NCI-H510A (cell line): ENCODE results near the gene ZNF782.
"Not testable (repeated sequence)": the region's sequence is repeated elsewhere in the genome, so short reads cannot be mapped to it uniquely, and the experiment has no call there.

Source experiments
- DNase-seq: peaks from one replicate; lab custom pipeline; 2025; lab: John Stamatoyannopoulos, UW

ZNF782 gene

DNA sequence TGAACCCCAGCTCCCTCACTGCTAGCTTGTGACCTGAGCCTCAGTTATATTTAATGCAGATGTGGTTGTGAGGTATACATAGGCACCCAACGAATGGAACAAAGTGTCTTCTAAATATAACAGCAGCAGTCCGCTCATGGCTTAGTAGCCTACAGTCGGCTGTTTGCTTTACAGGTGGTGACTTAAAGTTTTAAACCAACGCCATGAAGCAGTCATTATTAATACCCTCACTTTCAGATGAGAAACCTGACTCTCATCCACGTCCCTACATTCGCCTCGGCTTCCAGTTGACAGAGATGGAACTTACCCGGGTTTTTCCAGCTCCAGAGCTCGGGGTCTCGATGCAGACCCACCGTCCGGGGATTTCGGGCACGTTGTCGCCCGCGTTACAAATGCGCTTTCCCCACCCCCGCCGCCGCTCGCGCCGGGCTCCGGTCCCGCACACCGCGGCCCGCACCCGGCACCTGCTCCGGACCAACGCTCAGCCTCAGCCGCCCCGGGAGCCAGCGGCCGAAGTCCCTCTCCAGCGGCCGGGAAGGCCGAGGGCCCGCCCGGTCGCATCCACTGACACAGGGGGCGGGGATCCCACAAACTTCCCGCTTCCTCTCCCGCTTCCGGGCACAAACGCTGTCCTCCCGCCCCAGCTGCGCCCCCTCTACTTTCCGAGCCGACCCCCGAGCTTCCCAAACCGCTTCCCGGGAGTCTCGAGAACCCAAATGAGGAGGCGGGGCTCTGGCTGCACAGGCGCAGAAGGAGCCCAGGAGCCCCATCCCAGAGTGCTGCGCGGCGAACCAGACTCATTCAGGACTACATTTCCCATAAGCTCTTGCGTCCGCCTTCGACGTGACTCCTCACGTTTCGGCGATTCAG is at the start of gene ZNF782:
ZNF782 (minus strand) TSS at position 734 of the 870 bp plus-strand sequence. CDS start 2,553 bp downstream, outside the sequence.
- peak; percentile 88 for DNase-seq

DNA sequence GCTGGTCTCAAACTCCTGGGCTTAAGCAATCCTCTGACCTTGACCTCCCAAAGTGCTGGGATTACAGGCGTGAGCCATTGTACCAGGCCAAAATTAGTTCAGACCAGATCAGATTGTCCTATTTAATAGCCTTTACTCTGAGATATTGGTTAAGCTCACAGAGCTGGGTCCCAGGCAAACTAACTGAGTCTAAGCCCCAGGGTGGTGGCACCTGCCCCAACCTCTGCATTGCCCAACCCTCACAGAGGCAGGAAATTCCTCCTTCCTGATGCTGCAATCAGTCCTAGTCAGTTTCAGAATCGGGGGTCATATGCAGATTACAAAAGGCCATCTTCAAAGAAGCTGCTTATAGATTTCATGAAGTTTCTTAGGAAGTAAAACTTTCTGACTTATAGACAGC is 45.7 kb upstream of the ZNF782 start:
- DNase-seq, result not testable (repeated sequence)

GRCh38 chr9:96892131-96892530 is 37.8 kb upstream of the ZNF782 start:
- no peak for DNase-seq

- DNase-seq, result no peak
These were observed 34.3 kb upstream of the ZNF782 start for GRCh38 chr9:96888591-96888990.

- DNase-seq, result no peak
These were observed 31.1 kb upstream of the ZNF782 start for GRCh38 chr9:96885424-96885823.

GRCh38 chr9:96884443-96884842 is 30.1 kb upstream of the ZNF782 start:
- DNase-seq, result no peak

GRCh38 chr9:96883922-96884321 is 29.6 kb upstream of the ZNF782 start:
- no peak for DNase-seq

DNA sequence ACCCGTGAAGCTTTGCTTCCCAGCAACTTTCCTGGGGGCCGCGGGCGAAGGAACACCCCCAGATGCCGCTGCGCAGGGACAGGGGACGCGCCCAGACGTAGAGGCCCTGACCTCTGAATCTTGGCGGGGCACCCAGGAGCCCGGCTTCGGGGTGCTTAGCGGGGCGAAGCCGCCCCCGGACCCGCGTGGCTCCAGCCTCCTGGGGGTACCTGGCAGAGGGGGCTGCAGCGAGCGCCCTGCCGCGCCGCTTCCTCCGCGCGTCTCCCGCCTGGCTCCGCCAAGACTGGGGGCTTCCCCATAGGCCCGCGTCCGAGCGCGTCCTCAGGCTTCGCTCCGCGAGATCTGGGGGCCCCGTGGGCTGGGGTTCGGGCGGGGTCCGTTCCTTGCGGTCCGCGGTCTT is 23.0 kb upstream of the ZNF782 start:
- DNase-seq, result no peak

DNA sequence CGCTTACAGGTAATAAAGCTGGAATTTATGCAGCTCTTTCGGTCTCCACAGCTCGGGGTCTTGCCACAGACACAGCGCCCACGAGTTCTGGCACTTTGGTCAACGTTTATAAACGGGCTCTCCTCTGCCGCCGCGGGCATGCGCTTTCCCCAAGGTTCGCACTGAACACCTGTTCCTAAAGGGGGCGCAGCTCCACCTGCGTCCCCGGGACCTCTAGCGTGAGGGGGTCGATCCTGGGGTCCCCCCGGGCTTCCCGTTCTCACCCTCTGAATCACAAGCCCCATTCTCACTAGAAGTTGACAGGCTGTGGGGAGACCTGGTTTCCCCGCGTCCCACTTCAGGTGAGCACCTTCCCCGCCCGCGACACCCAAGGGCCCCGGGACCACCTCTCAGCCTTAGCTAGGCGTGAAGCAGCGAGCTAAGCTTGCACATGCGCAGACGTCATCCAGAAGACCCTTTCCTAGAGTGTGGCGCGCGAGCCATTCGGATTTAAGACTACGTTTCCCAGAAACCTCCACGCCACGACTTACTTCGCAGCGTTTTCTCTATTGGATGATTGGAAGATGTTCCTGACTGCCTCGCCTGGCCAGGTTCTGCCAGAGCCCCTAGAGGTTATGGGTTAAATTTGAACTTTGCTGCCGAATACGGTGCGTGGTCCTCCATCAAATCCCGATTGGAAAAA is 21.3 kb upstream of the ZNF782 start:
- peak; percentile 88 for DNase-seq

- DNase-seq, result peak; percentile 61
These were observed 20.7 kb upstream of the ZNF782 start for GRCh38 chr9:96874947-96875460.

DNA sequence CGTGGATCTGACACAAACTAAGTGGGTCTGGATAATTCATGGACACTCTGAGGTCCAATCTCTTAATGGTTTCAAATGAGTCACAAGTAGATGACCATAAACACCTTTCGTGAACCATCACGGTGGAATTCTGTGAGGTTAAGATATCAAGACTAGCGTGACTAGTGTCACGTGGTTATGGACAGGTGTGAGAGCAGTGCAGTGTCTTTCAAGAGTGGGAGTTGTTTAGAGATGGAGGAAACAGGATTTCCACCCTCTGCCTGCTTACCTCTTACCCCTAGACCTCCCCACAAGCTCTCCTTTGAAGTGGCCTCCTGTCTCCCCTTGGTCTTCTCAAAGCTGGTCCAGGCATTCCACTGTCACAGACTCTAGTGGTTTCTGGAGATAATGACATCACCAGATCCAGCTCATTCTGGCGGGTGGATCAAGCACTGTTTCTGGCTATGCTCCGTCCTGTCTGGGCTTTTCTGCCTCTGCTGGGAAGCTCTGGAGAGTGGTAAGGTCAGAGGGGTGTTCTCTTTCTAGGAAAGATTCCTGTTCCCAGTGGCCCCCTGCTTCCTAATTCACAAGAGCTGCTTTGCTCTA is 20.0 kb upstream of the ZNF782 start:
- DNase-seq, result no peak

DNA sequence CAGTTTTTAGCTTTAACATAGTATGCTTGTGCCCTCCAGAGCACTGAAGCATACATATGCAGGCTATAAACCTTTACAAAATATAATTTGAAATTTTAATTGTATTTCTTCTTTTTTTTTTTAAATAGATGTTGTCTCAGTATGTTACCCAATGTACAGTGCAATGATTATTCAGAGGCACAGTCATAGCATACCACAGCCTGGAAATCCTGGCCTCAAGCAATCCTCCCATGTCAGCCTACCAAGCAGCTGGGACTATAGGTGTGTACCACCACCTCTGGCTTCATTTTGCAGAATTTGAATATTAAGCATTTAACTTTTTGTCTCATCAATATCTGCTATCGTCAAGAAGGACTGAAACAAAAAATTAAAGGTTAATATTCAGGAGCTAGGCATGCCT is 16.9 kb upstream of the ZNF782 start:
- DNase-seq, result no peak

GRCh38 chr9:96868709-96869108 is 14.4 kb upstream of the ZNF782 start:
- DNase-seq, result peak; percentile 43

DNA sequence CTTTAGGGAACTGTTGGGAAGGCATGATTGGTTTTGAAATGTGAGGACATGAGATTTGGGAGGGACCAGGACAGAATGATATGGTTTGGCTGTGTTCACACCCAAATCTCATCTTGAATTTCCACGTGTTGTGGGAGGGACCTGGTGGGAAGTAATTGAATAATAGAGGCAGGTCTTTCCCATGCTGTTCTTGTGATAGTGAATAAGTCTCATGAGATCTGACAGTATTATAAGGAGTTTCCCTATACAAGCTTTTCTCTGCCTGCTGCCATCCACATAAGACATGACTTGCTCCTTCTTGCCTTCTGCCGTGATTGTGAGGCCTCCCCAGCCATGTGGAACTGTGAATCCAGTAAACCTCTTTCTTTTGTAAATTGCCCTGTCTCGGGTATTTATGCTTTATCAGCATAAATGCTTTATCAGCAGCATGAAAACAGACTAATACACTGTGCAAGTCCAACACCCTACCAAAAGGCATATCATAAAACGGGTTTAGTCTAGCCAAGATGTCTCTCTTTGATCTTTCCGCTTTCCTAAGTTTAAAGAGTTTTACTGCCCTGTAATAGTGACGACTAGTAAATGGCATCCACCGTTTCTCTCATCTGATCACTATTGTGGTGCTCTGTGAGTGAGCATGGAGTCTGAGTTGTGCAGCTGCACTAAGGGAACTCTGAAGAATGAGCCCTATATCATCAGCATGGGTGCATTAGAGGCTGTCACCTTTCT is 12.9 kb upstream of the ZNF782 start:
- DNase-seq, result no peak

DNA sequence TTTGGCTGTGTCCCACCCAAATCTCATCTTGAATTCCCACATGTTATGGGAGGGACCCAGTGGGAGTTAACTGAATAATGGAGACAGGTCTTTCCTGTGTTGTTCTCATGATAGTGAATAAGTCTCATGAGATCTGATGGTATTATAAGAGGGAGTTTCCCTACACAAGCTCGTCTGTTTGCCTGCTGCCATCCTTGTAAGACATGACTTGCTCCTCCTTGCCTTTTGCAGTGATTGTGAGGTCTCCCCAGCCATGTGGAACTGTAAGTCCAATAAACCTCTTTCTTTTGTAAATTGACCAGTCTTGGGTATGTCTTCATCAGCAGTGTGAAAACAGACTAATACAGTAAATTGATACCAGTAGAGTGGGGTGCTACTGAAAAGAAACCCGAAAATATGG is 10.9 kb upstream of the ZNF782 start:
- DNase-seq, result not testable (repeated sequence)

- DNase-seq, result no peak
These were observed 5.3 kb upstream of the ZNF782 start for GRCh38 chr9:96859461-96860198.

- DNase-seq, result no peak
These were observed 4.4 kb upstream of the ZNF782 start for GRCh38 chr9:96858670-96859069.

DNA sequence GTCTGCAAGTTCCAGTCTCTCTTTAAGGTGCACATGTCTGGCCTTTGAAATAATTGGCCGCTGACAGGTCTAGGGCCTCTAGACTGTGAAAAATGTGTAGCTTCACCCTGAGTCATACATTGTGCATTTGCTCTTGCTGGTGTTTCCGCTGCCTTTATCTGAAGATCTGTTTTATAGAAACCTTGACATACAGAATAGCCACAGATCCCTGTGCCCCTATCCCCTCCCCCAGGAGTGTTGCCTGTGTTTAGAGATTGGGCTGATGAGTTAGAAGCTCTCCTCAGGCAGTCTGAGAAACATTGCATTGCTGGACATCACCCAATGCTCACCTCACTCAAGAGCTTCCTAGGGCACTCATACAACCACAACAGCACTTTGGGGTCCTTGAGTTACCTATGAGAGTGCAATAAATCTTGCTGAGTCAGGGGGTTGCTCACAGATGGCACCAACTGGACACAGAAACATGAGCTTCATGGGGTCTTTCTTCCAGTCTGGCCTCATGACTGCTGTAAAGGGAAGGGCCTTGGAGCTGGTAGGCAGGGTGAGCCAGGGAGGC is 3.8 kb upstream of the ZNF782 start:
- no peak for DNase-seq

GRCh38 chr9:96856363-96857286 is 2.3 kb upstream of the ZNF782 start:
- peak; percentile 30 for DNase-seq
